OCI-LY1 (cell line): ENCODE data around the gene GPN2.

ENCODE experiments used
- EZH2 ChIP-seq: fragments of 200-600 bp; sonication (generic), shearing (Covaris generic); IDR thresholded peaks from 2 replicates; pipeline ENCODE4 v1.8.0; 2017; ENCODE audit warnings: borderline replicate concordance, mixed run types, mild to moderate bottlenecking, antibody characterized with exemption, low read length, moderate library complexity, mixed read lengths
- TF ChIP-seq, protein P1 (sequence below): fragments of 200-600 bp; sonication (generic), shearing (Covaris generic); IDR thresholded peaks from 2 replicates; pipeline ENCODE4 v1.5.1; 2017; ENCODE audit warnings: mild to moderate bottlenecking, antibody characterized with exemption, low read length, moderate library complexity, mixed read lengths

DNA sequence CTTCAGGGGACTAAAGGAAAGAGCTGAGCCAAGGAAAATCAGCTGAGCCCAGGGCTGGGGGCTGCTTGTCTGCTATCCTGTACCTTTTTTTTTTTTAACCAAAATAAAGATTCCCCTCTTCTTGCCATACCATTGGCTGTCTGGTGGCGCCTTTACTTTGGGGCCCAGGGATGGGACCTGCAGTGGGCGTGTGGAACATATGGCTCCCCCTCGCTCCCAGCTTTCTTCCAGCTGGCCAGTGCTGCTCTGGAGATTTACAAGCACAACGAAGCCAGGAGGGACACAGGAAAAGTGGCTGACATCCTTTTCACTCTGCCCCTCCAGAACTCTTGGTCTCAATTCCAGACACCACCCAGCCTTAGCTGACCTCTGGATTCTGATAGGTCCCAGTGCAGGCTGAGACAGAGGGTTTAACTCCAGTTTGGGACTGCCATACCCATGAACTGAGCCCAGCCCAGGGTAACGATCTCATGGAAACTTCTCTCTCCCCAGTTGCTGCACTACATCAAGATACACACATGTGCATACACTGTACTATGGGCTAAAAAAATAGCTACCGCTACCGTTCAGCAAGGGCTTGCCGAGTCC is 32.5 kb downstream of the GPN2 start:
- TF ChIP-seq, protein P1, sequence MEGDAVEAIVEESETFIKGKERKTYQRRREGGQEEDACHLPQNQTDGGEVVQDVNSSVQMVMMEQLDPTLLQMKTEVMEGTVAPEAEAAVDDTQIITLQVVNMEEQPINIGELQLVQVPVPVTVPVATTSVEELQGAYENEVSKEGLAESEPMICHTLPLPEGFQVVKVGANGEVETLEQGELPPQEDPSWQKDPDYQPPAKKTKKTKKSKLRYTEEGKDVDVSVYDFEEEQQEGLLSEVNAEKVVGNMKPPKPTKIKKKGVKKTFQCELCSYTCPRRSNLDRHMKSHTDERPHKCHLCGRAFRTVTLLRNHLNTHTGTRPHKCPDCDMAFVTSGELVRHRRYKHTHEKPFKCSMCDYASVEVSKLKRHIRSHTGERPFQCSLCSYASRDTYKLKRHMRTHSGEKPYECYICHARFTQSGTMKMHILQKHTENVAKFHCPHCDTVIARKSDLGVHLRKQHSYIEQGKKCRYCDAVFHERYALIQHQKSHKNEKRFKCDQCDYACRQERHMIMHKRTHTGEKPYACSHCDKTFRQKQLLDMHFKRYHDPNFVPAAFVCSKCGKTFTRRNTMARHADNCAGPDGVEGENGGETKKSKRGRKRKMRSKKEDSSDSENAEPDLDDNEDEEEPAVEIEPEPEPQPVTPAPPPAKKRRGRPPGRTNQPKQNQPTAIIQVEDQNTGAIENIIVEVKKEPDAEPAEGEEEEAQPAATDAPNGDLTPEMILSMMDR, result no peak
- no peak for TF ChIP-seq EZH2
